COLO668 (cell line): Measurements from ENCODE around the gene MYO18B.

Experiments
- DNase-seq: peaks from one replicate; lab custom pipeline; 2025; ENCODE audit not compliant: unreplicated experiment; lab: John Stamatoyannopoulos, UW

MYO18B gene

DNA sequence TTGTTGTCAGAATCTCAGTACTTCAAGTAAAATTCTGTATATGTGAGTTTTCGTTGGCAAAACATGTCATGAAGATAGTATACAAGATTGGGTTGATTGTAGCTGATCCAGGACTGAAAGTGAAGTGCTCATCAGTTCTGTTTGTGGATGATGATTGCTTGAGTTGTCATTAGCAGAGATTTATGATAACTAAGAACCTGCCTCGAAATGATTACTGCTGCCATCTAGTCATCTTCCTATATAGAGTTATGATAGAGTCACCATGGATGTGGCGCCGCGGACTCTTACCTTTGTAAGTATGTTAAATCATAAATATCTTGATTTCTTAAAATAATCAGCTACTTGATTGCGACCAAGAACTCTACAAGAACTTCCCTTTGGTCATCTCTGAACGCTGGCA is 27.9 kb upstream of the MYO18B start:
- DNase-seq: no peak

GRCh38 chr22:25714739-25715138 is 27.2 kb upstream of the MYO18B start:
- no peak for DNase-seq

GRCh38 chr22:25716637-25717036 is 25.4 kb upstream of the MYO18B start:
- no peak for DNase-seq

- DNase-seq: no peak
These were observed 23.7 kb upstream of the MYO18B start for GRCh38 chr22:25718135-25718840.

DNA sequence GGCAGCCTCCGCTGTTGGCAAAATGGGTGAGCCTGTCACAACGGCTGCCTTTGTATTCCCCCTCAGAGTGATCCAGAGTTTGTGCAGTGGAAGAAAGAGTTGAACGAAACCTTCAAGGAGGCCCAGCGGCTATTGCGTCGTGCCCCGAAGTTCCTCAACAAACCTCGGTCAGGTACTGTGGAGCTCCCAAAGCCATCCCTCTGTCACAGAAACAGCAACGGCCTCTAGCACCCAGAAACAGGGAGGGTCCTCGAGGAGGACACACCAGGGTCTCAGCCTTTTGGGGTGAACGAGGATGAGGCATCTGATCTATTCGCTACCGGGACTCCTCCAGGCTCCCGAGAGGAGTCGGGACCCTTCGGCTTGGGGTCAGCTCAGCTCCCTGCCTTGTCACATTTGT is 19.8 kb upstream of the MYO18B start:
- DNase-seq: no peak

- DNase-seq: no peak
These were observed 19.4 kb upstream of the MYO18B start for GRCh38 chr22:25722626-25723025.

- DNase-seq: no peak
These were observed 15.7 kb upstream of the MYO18B start for GRCh38 chr22:25726241-25726640.

DNA sequence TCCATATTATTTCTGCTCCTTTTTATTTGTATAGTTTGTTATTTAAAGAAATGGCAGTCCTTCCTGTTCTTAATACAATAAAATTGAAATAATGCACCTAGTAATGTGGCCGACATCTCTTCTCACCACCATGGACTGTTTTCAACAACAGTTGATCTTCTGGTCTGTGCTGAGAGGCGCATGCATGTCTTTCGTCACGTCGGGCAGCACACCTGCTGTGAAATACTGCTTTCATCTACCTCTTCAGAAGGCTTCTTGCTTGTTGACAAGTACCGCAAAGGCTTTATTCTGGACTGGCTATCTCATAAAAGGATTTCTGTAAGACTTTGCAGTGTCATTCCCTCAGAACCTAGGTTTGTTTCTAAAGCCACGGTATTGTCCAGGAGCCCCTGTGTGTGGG is 13.9 kb upstream of the MYO18B start:
- DNase-seq: no peak

DNA sequence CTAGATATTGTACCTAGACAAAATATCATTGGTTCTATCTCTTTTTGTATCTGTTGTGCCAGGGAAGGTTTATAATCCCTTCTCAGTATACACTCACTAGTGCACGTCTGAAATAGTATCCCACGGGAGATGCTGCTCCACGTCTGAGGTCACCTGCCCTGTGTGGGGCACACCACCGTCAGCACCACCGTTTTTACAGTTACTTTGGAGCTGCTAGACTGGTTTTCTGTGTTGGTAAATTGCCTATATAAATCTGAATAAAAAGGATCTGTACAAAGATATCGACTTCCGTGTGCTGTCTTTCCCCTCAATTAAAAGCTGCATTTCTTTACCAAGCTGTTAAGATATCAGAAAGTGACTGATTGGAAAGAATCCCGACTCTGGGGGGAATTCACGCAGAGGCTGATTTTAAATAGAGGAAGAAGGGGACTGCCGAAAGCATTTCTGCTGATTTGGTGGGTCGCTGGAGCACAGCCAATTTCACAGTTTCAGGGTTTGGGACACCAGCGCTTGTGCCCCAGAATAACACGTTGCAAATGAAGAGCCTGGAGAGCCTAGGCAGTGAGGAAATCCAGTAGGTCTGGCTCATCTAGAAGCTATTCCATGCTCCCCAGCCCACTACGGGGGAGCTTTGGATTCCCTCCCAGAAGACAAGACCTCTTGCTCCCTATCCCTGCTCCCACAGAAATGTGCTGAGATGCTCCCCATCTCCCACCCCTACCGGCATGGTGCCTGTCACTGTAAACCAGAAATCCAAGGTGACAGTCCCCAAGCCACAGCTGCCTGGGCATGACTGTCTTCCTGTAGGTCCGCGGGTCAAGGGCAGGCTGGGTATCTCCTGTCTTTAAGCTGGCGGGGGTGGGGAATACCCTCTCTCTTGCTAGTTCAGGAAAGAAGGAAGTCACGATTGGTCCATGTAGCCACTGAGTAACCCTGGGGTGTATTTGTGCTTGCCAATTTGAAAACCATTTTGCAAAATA is 12.7 kb upstream of the MYO18B start:
- DNase-seq: no peak

GRCh38 chr22:25735650-25736049 is 6.3 kb upstream of the MYO18B start:
- no peak for DNase-seq

DNA sequence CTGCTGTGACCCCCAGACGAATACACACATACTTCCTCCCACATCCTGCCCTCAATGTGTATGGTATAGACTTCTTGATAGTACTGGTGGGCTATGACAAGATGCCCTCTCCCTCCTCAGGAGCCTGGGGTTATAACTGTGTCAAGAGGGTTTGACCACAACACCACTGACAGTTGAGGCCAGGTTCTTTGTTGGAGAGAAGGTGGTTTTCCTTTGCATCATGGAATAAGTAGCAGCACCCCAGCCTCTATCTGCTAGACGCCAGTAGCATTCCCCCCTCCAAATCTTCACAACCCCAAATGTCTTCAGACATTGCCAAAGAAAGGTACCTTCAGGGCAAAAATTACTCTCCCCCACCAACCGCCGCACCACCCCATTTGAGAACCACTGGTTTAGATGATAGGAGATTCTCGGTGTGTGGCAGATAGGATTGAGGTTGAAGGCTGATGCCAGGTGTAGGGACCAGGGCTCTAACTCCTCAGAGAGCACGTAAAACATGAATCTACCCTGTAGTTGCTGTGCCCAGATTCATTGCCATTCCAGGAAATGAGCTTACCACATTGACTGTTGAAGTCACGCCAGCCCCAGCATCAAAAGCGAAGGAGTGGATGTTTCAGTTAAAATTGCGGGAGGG is 5.5 kb upstream of the MYO18B start:
- DNase-seq: no peak

GRCh38 chr22:25739659-25740344 is 2.2 kb upstream of the MYO18B start:
- no peak for DNase-seq

DNA sequence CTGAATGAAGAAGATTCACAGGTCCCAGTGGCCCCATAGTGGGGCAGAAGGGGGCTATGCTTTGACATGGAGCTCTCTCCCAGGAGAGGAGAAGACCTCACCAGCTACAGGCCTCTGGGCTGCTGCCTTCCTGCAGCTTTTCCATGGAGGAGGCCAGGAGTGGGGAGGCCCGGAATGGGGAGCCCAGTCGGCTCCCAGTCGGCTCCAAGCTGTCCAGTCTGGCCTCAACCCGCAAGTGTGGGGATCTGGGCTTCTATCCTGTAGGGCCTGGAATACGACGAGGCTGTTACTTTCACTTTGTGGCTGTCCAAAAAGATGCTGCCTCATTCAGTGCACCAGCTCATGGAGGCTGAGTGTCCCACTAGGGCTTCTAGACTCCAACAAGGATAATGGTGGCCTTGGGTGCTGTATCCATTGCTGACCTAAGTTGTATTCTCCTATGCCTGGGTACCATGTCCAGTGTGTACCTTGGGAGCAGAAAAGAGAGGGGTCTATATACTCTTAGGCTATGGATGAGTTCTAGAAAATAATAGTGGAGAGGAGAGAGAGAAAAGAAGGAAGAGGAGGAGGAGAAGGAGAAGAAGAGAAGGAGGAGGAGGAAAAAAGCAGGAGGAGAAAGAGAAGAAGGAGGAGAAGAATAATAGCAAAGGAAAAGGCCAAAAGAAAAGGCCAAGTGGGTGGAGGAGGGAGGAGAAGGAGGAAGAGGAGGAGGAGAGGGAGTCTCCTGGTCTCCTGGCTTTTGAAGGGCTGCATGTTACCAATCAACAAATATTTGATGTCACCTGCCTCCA is 1.1 kb downstream of the MYO18B start:
- no peak for DNase-seq

DNA sequence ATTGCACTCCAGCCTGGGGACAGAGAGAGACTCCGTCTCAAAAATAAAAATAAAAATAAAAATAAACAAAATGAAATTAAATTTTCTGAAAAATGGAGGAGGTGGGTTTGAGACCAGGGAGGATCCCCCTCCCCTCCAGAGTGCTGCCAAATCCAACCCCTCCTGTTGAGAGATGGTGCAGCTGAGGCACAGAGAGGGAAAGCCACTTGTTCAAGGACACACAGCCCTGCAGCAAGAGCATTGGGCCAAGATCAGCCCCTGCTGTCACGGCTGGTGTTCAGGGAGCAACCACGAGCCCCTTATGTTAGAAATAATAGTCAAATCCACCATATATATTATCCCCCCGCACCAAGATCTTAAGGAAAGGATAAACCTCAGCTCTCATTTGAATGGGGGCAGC is 2.7 kb downstream of the MYO18B start:
- DNase-seq: no peak

GRCh38 chr22:25745341-25746011 is 3.5 kb downstream of the MYO18B start:
- no peak for DNase-seq

- DNase-seq: no peak
These were observed 4.0 kb downstream of the MYO18B start for GRCh38 chr22:25746012-25746373.

GRCh38 chr22:25747245-25747944 is 5.4 kb downstream of the MYO18B start:
- no peak for DNase-seq

- no peak for DNase-seq
These were observed 6.2 kb downstream of the MYO18B start for GRCh38 chr22:25748140-25748539.

GRCh38 chr22:25748704-25749103 is 6.7 kb downstream of the MYO18B start:
- DNase-seq: no peak
